GM19099 (cell line): Measurements from ENCODE around the gene PLAAT4.

ENCODE experiments used
- POLR2A ChIP-seq: IDR thresholded peaks from 3 replicates; pipeline ENCODE4 v1.6.1; 2011; ENCODE audit warnings: low read depth; ENCODE audit not compliant: insufficient read length; ENCODE audit errors: extremely low read depth

Gene PLAAT4

GRCh38 chr11:63536669-63537292 is at the start of gene PLAAT4:
Gene PLAAT4 (plus strand): TSS chr11:63536808. CDS start chr11:63536869, 61 bp downstream.
- peak; percentile 51 for TF ChIP-seq POLR2A

- TF ChIP-seq POLR2A = no peak
Measured at GRCh38 chr11:63488789-63489188, 47.8 kb upstream of the PLAAT4 start.

GRCh38 chr11:63489879-63490278 is 46.7 kb upstream of the PLAAT4 start:
- no peak for TF ChIP-seq POLR2A

GRCh38 chr11:63490551-63491239 is 45.9 kb upstream of the PLAAT4 start, which contains the start of gene PLAAT5:
Gene PLAAT5 (minus strand): TSS chr11:63491167. CDS start chr11:63491034, 133 bp downstream.
- no peak for TF ChIP-seq POLR2A

GRCh38 chr11:63491240-63491587 is 45.4 kb upstream of the PLAAT4 start:
- no peak for TF ChIP-seq POLR2A

GRCh38 chr11:63491636-63492372 is 44.8 kb upstream of the PLAAT4 start:
- no peak for TF ChIP-seq POLR2A

- TF ChIP-seq POLR2A = no peak
Measured at GRCh38 chr11:63492441-63492840, 44.2 kb upstream of the PLAAT4 start.

- TF ChIP-seq POLR2A = no peak
Measured at GRCh38 chr11:63493127-63493526, 43.5 kb upstream of the PLAAT4 start.

GRCh38 chr11:63494975-63495374 is 41.6 kb upstream of the PLAAT4 start:
- TF ChIP-seq POLR2A = no peak

GRCh38 chr11:63499874-63500273 is 36.7 kb upstream of the PLAAT4 start:
- TF ChIP-seq POLR2A = no peak

GRCh38 chr11:63501236-63501635 is 35.4 kb upstream of the PLAAT4 start:
- TF ChIP-seq POLR2A = no peak

- no peak for TF ChIP-seq POLR2A
Measured at GRCh38 chr11:63502252-63502820, 34.3 kb upstream of the PLAAT4 start.

GRCh38 chr11:63503492-63503891 is 33.1 kb upstream of the PLAAT4 start:
- no peak for TF ChIP-seq POLR2A

GRCh38 chr11:63504054-63504453 is 32.6 kb upstream of the PLAAT4 start:
- TF ChIP-seq POLR2A = no peak

GRCh38 chr11:63504933-63505586 is 31.5 kb upstream of the PLAAT4 start:
- TF ChIP-seq POLR2A = no peak

- TF ChIP-seq POLR2A = no peak
Measured at GRCh38 chr11:63505857-63506528, 30.6 kb upstream of the PLAAT4 start, which contains the start of gene LGALS12. Gene LGALS12 (plus strand): TSS chr11:63506084. CDS start chr11:63506459, 375 bp downstream.
